ENCODE results near the gene CYP4F11.
A peak's percentile ranks its signal among the peaks of the same experiment; 100 is the strongest.
"Not testable (repeated sequence)": the region's sequence is repeated elsewhere in the genome, so short reads cannot be mapped to it uniquely, and the experiment has no call there.

Gene CYP4F11

DNA sequence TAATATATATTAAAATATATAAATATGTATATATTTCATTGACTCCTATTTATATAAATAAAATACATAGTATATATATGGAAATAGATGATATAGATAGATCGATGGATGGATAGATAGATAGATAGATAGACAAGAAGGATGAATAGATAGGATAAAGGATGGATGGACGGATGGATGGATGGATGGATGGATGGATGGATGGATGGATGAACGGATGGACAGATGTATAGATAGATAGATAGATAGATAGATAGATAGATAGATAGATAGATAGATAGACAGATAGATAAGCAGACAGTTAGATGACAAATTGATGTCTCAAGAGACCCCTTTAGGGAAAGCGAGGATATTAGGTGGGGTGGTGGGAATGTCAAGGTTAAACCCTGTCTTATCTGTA lies 15.1 kb downstream of the CYP4F11 start:
- DNase-seq, result no peak

DNA sequence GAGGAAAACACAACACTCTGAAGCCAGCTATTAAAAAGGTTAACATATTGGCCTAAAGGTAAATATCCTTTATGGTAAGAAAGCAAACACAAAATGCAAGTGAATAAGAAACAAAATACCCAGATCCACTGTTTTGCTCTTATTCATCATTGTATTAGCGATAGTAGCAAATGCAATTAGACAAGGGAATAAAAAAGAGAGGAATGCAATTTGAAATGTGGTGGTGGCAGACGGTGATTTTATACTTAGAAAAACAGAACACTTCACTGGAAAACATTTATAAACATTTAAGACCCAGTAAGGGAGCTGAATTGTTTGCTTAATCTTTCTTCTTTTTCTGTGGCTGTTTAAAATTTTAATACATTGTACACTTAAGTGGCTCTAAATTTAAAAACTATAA lies 19.2 kb downstream of the CYP4F11 start:
- no peak for DNase-seq

GRCh38 chr19:15913830-15914229 lies 20.5 kb downstream of the CYP4F11 start:
- no peak for DNase-seq

GRCh38 chr19:15913384-15913783 lies 20.9 kb downstream of the CYP4F11 start:
- no peak for DNase-seq

- no peak for DNase-seq
Measured at GRCh38 chr19:15911599-15912235, 22.6 kb downstream of the CYP4F11 start.

GRCh38 chr19:15905026-15905425 lies 29.3 kb downstream of the CYP4F11 start:
- DNase-seq, result no peak

- not testable (repeated sequence) for DNase-seq
Measured at GRCh38 chr19:15902898-15903297, 31.4 kb downstream of the CYP4F11 start.

DNA sequence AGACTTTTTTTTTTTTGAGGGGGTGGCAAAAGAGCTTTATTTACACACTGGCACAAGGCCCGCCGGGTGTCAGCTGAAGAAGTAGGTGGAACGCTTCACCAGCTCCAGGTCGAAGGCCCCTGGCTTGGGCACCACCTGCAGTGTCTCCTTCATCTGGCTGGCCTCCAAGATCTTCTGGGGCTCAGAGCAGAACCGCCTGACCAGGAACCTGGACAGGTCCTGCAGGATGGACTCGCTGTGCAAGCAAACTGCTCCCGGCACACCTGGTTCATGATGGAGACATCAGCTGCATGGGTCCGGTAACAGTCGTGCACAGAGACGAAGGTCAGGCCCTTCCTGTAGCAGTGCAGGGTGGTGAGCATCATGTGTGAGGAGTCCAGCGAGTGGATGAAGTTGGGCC lies 32.1 kb downstream of the CYP4F11 start:
- DNase-seq, result no peak

GRCh38 chr19:15900504-15900903 lies 33.8 kb downstream of the CYP4F11 start:
- no peak for DNase-seq

GRCh38 chr19:15900032-15900431 lies 34.3 kb downstream of the CYP4F11 start:
- DNase-seq, result not testable (repeated sequence)

DNA sequence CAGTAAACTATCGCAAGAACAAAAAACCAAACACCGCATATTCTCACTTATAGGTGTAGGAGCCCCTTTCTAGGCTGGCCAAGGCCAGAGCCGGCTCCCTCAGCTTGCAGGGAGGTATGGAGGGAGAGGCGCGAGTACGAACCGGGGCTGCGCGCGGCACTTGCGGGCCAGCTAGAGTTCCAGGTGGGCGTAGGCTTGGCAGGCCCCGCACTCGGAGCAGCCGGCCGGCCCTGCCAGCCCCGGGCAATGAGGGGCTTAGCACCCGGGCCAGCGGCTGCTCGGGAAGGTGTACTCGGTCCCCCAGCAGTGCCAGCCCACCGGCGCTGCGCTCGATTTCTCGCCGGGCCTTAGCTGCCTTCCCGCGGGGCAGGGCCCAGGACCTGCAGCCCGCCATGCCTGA lies 34.8 kb downstream of the CYP4F11 start:
- not testable (repeated sequence) for DNase-seq

DNA sequence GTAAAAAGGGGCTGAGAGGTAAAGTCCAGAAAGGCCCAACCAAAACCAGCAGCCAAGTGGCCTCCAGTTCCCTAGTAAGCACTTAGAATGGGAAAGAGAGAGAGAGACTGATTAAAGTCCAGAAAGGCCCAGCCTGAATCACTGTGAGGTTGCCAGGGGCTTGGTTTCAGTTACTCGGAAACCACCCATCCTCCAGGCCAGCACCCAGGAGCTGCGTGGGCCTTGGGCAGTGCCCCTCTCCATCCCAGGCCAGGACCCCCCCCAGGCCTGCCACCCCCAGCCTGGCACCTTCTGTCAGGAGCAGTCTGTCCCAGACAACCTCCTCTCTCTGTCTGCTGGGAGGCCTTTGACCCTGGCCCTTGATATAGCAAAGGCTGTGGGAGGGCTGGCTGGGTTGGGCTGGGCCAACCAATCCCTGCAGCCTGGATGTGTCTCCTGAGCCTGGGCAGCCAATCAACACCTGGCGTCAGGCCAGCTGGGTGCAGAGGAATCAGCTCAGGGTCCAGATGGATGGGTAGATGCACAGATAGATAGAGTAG lies 36.5 kb downstream of the CYP4F11 start, which contains the start of gene CYP4F2:
Gene CYP4F2, minus strand, starts transcription at position 337 of the 539 bp plus-strand sequence. CDS start 463 bp downstream, outside the sequence.
- no peak for DNase-seq

- DNase-seq, result peak; percentile 4
Measured at GRCh38 chr19:15897026-15897737, 37.1 kb downstream of the CYP4F11 start.

- no peak for DNase-seq
Measured at GRCh38 chr19:15895876-15896430, 38.4 kb downstream of the CYP4F11 start.

- DNase-seq, result no peak
Measured at GRCh38 chr19:15894359-15894758, 40.0 kb downstream of the CYP4F11 start.

DNA sequence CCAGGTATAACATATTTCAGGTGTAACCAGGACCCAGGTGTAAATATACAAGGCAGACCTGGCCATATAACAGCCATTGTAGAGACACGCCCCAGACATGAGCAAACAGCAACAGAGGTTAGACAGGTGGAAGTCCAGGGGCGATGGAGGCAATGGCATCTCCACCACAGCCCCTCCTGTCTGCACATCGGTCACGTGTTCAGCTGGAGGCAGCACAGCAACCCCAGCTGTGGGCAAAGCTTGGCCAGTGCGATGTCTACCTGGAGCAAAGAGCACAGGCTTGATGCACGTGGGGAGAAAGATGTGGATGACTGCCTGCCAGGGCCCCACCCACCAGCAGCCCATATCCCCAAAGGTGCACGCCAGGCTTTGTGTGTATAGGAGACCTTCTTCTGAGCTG lies 40.9 kb downstream of the CYP4F11 start:
- DNase-seq, result no peak

- no peak for DNase-seq
Measured at GRCh38 chr19:15892012-15892411, 42.3 kb downstream of the CYP4F11 start.

GRCh38 chr19:15891434-15891833 lies 42.9 kb downstream of the CYP4F11 start:
- DNase-seq, result no peak

- not testable (repeated sequence) for DNase-seq
Measured at GRCh38 chr19:15889339-15889738, 45.0 kb downstream of the CYP4F11 start.

DNA sequence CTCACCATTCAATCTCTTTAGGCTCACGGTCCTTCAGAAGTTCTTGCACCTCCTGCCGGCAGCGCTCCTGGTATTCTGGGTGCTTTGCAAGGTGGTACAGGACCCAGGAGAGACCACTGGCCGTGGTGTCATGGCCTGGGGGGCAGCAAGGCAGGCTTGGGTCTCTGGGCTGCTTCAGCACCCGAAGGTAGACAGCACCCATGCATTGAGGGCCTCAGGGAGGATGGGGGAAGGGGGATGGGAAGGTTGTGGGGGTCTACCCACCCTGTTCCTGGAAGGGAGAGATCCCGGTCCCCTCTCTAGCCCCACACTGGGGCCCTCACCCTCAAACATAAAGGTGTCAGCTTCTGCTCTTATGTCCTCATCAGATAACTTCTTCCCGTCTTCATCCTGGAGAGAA lies 48.4 kb downstream of the CYP4F11 start:
- DNase-seq, result no peak

DNA sequence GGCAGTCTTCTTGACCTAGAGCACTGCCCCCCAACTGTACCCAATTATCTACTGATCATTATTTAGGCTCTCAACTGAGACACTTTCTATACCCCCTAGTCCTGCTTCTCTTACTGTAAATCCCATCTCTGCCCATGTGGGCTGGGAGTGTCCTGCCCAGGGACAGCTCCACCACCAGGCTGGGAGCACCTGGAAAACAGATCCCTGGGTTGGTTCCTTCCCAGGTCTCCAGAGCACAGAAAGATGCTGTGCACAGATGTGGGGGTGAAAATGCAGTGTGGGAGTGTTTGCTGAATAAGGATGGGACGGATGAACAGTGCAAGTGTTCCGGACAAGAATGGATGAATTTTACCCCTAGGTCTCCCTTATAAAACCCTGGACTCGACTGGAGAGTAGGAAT lies 49.2 kb downstream of the CYP4F11 start:
- DNase-seq, result no peak

DNA sequence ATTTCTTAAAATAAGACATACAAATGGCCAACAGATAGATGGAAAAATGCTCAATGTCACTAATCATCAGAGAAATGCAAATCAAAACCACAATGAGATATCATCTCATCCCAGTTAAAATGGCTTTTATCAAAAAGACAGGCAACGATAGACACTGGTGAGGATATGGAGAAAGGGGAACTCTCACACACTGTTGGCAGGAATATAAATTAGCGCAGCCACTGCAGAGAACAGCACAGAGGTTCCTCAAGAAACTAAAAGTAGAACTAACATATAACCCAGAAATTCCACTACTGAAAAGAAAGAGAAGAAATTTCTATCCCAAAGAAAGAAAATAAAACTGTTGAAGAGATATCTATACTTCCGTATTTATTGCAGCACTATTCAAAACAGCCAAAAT lies 51.0 kb downstream of the CYP4F11 start:
- DNase-seq, result peak; percentile 47

- DNase-seq, result no peak
Measured at GRCh38 chr19:15874821-15875474, 59.4 kb downstream of the CYP4F11 start.
